HepG2 (cell line): ENCODE measurements around the gene NFATC2. TPM values are rescaled to one million over a fixed set of nuclear protein-coding genes. Genes with fewer than 3 reads are reported as not detected.

ENCODE experiments used
- ARNT ChIP-seq: fragments of 450-650 bp; IDR thresholded peaks from 2 replicates; pipeline ENCODE4 v1.6.1; 2017
- TOPORS ChIP-seq: sonication (generic); formaldehyde crosslinking; IDR thresholded peaks from 2 replicates; pipeline ENCODE4 v1.8.0; 2023; ENCODE audit warnings: mild to moderate bottlenecking, missing genetic modification reagents
- ZNF264 ChIP-seq: sonication (generic); formaldehyde crosslinking; IDR thresholded peaks from 2 replicates; pipeline ENCODE4 v1.4.0; 2020; ENCODE audit warnings: missing genetic modification reagents
- ZNF318 ChIP-seq: sonication (generic); formaldehyde crosslinking; IDR thresholded peaks from 2 replicates; pipeline ENCODE4 v1.4.0; 2020; ENCODE audit warnings: mild to moderate bottlenecking, missing genetic modification reagents
- polyA plus RNA-seq, 8 experiments: library from polyadenylated mRNA; depleted of rRNA in 3 of 8; stranded (reverse) in 7 of 8; unstranded in 1 of 8; fragments of >200 nt; fragmentation: Illumina TruSeq in 4 of 8; extraction: Trizol in 4 of 8; gene quantifications; 2 replicates each; pipeline versions ENCODE4 v1.2.1 to v1.2.3, GENCODE V29; 2011 to 2016; ENCODE audit warnings: low read depth in 4 of 8, missing spikeins in 1 of 8, mixed read lengths in 1 of 8; ENCODE audit not compliant: insufficient read depth in 1 of 8
- total RNA-seq, 5 experiments: library from RNA; depleted of rRNA; stranded (reverse); fragments of >200 nt; fragmentation: Illumina TruSeq; extraction: Trizol; gene quantifications; 2 replicates each; pipeline ENCODE4 v1.2.3, GENCODE V29; 2016; ENCODE audit warnings: low read depth in 1 of 5
- TF ChIP-seq, protein P1 (sequence below): sonication (generic); formaldehyde crosslinking; IDR thresholded peaks from 2 replicates; pipeline ENCODE4 v1.9.0; 2021; ENCODE audit warnings: mild to moderate bottlenecking, missing genetic modification reagents
- TF ChIP-seq, protein P2 (sequence below): sonication (generic); formaldehyde crosslinking; IDR thresholded peaks from 2 replicates; pipeline ENCODE4 v1.4.0; 2020; ENCODE audit warnings: missing genetic modification reagents
- TF ChIP-seq, protein P3 (sequence below): sonication (generic); formaldehyde crosslinking; IDR thresholded peaks from 2 replicates; pipeline ENCODE4 v1.4.0; 2020; ENCODE audit warnings: missing genetic modification reagents

NFATC2 gene
- total and polyA plus RNA-seq, 2 of the 13 experiments (the other 11 are each of a cell fraction or from before 2014, with no cell fraction given) = 1.9 to 3.3 TPM

GRCh38 chr20:51563486-51564332, 21.2 kb upstream of the NFATC2 start (continued):
- TF ChIP-seq, protein P1, sequence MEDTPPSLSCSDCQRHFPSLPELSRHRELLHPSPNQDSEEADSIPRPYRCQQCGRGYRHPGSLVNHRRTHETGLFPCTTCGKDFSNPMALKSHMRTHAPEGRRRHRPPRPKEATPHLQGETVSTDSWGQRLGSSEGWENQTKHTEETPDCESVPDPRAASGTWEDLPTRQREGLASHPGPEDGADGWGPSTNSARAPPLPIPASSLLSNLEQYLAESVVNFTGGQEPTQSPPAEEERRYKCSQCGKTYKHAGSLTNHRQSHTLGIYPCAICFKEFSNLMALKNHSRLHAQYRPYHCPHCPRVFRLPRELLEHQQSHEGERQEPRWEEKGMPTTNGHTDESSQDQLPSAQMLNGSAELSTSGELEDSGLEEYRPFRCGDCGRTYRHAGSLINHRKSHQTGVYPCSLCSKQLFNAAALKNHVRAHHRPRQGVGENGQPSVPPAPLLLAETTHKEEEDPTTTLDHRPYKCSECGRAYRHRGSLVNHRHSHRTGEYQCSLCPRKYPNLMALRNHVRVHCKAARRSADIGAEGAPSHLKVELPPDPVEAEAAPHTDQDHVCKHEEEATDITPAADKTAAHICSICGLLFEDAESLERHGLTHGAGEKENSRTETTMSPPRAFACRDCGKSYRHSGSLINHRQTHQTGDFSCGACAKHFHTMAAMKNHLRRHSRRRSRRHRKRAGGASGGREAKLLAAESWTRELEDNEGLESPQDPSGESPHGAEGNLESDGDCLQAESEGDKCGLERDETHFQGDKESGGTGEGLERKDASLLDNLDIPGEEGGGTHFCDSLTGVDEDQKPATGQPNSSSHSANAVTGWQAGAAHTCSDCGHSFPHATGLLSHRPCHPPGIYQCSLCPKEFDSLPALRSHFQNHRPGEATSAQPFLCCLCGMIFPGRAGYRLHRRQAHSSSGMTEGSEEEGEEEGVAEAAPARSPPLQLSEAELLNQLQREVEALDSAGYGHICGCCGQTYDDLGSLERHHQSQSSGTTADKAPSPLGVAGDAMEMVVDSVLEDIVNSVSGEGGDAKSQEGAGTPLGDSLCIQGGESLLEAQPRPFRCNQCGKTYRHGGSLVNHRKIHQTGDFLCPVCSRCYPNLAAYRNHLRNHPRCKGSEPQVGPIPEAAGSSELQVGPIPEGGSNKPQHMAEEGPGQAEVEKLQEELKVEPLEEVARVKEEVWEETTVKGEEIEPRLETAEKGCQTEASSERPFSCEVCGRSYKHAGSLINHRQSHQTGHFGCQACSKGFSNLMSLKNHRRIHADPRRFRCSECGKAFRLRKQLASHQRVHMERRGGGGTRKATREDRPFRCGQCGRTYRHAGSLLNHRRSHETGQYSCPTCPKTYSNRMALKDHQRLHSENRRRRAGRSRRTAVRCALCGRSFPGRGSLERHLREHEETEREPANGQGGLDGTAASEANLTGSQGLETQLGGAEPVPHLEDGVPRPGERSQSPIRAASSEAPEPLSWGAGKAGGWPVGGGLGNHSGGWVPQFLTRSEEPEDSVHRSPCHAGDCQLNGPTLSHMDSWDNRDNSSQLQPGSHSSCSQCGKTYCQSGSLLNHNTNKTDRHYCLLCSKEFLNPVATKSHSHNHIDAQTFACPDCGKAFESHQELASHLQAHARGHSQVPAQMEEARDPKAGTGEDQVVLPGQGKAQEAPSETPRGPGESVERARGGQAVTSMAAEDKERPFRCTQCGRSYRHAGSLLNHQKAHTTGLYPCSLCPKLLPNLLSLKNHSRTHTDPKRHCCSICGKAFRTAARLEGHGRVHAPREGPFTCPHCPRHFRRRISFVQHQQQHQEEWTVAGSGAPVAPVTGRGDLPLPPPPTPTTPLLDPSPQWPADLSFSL (CRISPR knock-in tag) = no peak
- TF ChIP-seq TOPORS (CRISPR knock-in tag) (no peak), ZNF264 (no peak), ZNF318 (CRISPR knock-in tag) (no peak; the same call in 1 of the 2 replicates), ARNT (no peak)
- TF ChIP-seq, protein P2, sequence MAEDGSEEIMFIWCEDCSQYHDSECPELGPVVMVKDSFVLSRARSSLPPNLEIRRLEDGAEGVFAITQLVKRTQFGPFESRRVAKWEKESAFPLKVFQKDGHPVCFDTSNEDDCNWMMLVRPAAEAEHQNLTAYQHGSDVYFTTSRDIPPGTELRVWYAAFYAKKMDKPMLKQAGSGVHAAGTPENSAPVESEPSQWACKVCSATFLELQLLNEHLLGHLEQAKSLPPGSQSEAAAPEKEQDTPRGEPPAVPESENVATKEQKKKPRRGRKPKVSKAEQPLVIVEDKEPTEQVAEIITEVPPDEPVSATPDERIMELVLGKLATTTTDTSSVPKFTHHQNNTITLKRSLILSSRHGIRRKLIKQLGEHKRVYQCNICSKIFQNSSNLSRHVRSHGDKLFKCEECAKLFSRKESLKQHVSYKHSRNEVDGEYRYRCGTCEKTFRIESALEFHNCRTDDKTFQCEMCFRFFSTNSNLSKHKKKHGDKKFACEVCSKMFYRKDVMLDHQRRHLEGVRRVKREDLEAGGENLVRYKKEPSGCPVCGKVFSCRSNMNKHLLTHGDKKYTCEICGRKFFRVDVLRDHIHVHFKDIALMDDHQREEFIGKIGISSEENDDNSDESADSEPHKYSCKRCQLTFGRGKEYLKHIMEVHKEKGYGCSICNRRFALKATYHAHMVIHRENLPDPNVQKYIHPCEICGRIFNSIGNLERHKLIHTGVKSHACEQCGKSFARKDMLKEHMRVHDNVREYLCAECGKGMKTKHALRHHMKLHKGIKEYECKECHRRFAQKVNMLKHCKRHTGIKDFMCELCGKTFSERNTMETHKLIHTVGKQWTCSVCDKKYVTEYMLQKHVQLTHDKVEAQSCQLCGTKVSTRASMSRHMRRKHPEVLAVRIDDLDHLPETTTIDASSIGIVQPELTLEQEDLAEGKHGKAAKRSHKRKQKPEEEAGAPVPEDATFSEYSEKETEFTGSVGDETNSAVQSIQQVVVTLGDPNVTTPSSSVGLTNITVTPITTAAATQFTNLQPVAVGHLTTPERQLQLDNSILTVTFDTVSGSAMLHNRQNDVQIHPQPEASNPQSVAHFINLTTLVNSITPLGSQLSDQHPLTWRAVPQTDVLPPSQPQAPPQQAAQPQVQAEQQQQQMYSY (CRISPR knock-in tag) = no peak
- TF ChIP-seq, protein P3, sequence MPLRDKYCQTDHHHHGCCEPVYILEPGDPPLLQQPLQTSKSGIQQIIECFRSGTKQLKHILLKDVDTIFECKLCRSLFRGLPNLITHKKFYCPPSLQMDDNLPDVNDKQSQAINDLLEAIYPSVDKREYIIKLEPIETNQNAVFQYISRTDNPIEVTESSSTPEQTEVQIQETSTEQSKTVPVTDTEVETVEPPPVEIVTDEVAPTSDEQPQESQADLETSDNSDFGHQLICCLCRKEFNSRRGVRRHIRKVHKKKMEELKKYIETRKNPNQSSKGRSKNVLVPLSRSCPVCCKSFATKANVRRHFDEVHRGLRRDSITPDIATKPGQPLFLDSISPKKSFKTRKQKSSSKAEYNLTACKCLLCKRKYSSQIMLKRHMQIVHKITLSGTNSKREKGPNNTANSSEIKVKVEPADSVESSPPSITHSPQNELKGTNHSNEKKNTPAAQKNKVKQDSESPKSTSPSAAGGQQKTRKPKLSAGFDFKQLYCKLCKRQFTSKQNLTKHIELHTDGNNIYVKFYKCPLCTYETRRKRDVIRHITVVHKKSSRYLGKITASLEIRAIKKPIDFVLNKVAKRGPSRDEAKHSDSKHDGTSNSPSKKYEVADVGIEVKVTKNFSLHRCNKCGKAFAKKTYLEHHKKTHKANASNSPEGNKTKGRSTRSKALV (CRISPR knock-in tag) = no peak
